Colonic mucosa (tissue), 4 donors: ENCODE data around the gene DLL4. TPM values are rescaled to one million over a fixed set of nuclear protein-coding genes. Genes with fewer than 3 reads are reported as not detected.

Experiments
- DNase-seq: peaks from one replicate; pipeline ENCODE4 v3.0.0-alpha.2; 2020
- H3K27ac ChIP-seq: fragments of 200-600 bp; one replicate; pipeline ENCODE4 v1.8.0; 2021
- H3K27me3 ChIP-seq: fragments of 200-600 bp; one replicate; pipeline ENCODE4 v1.8.0; 2021
- H3K36me3 ChIP-seq: fragments of 200-600 bp; one replicate; pipeline ENCODE4 v1.8.0; 2021
- H3K4me1 ChIP-seq: fragments of 200-600 bp; one replicate; pipeline ENCODE4 v1.8.0; 2021; ENCODE audit warnings: mild to moderate bottlenecking
- H3K4me3 ChIP-seq: fragments of 200-600 bp; one replicate; pipeline ENCODE4 v1.8.0; 2021
- H3K9ac ChIP-seq, 2 donors: one replicate each; pipeline ENCODE4 v1.7.0; 2013; ENCODE audit warnings: control low read depth in 2 of 2, low read depth in 2 of 2, low read length in 2 of 2
- H3K9me3 ChIP-seq: fragments of 200-600 bp; one replicate; pipeline ENCODE4 v1.8.0; 2021
- CTCF ChIP-seq: fragments of 200-600 bp; IDR thresholded peaks from one replicate; pipeline ENCODE4 v1.8.0; 2022; ENCODE audit warnings: antibody characterized with exemption, mild to moderate bottlenecking
- intact Hi-C: fragments of 100-400 bp; cut with DNase I; formaldehyde crosslinking; loops from one replicate; pipeline ENCODE4 v1.14.1; 2022
- total RNA-seq, 2 donors: library from RNA; stranded (reverse); fragmentation: NEBNext Ultra II Directional in 1 of 2; extraction: Animal tissue kit (Norgen Biotek cat#: 25700) in 1 of 2; gene quantifications; one replicate each; pipeline ENCODE4 v1.2.1, GENCODE V29; 2021
- donor health status: healthy.
- donor health status: DM: no; HTN: no; CAD: no.
- donor health status: DM: no; HTN: no; CAD: no.

Gene DLL4
- total RNA-seq, 2 donors from 2014 or later = 18.5 to 21.6 TPM

GRCh38 chr15:40948706-40949473 lies 19.8 kb downstream of the DLL4 start:
- Histone ChIP-seq H3K9me3 (no peaks in the 10 kb centered on the region), H3K4me3 (no peak overlapping the region), H3K27ac (no peak overlapping the region), H3K36me3 (no peaks in the 10 kb centered on the region), H3K4me1 (peaks cover 4% of the 10 kb centered on the region), H3K27me3 (no peaks in the 10 kb centered on the region), H3K9ac (no peak overlapping the region)
- intact Hi-C loops = no loop called here
- DNase-seq = no peak
- no peak for TF ChIP-seq CTCF

GRCh38 chr15:40949756-40950207 lies 20.6 kb downstream of the DLL4 start:
- Histone ChIP-seq H3K27ac (peak overlapping the region; percentile 67), H3K9me3 (no peaks in the 10 kb centered on the region), H3K27me3 (no peaks in the 10 kb centered on the region), H3K4me3 (no peak overlapping the region), H3K36me3 (no peaks in the 10 kb centered on the region), H3K9ac (peak overlapping the region in 1 of 2 donors; percentile 3), H3K4me1 (peaks cover 6% of the 10 kb centered on the region)
- peak; percentile 60 for DNase-seq
- TF ChIP-seq CTCF = no peak
- intact Hi-C loops = no loop called here

GRCh38 chr15:40951764-40952163 lies 22.6 kb downstream of the DLL4 start:
- intact Hi-C loops = no loop called here
- TF ChIP-seq CTCF = no peak
- Histone ChIP-seq H3K9me3 (no peaks in the 10 kb centered on the region), H3K4me1 (peaks cover 6% of the 10 kb centered on the region), H3K27me3 (no peaks in the 10 kb centered on the region), H3K9ac (no peak overlapping the region), H3K27ac (no peak overlapping the region), H3K36me3 (no peaks in the 10 kb centered on the region), H3K4me3 (no peak overlapping the region)
- DNase-seq = no peak

GRCh38 chr15:40952301-40952900 lies 23.3 kb downstream of the DLL4 start:
- Histone ChIP-seq H3K9me3 (no peaks in the 10 kb centered on the region), H3K27ac (peak overlapping the region; percentile 81), H3K4me3 (peak overlapping the region; percentile 74), H3K27me3 (no peaks in the 10 kb centered on the region), H3K4me1 (peaks cover 6% of the 10 kb centered on the region), H3K9ac (peak overlapping the region; percentile 81 to 88), H3K36me3 (no peaks in the 10 kb centered on the region)
- no peak for TF ChIP-seq CTCF
- intact Hi-C loops = no loop called here
- DNase-seq = no peak

GRCh38 chr15:40952901-40953712 lies 24.0 kb downstream of the DLL4 start, which contains the start of gene CHAC1:
Gene CHAC1 (plus strand): TSS chr15:40953471. CDS start chr15:40953584, 113 bp downstream.
- H3K36me3 ChIP-seq = no peaks in the 10 kb centered on the region
- H3K9me3 ChIP-seq = no peaks in the 10 kb centered on the region
- peak within 1 kb of the TSS; percentile 81 to 88 for H3K9ac ChIP-seq
- peak within 1 kb of the TSS; percentile 81 for H3K27ac ChIP-seq
- no peaks in the 10 kb centered on the region for H3K27me3 ChIP-seq
- peak; percentile 97 for DNase-seq
- intact Hi-C loops = no loop called here
- peaks cover 9% of the 10 kb centered on the region for H3K4me1 ChIP-seq
- TF ChIP-seq CTCF = no peak
- H3K4me3 ChIP-seq = peak within 1 kb of the TSS; percentile 74
